Thymus (tissue), 11 donors: ENCODE data around the gene SLC2A5. TPM values are rescaled to one million over a fixed set of nuclear protein-coding genes. Genes with fewer than 3 reads are reported as not detected.
A peak's percentile ranks its signal among the peaks of the same experiment; 100 is the strongest.
"Not testable (repeated sequence)": the region's sequence is repeated elsewhere in the genome, so short reads cannot be mapped to it uniquely, and the experiment has no call there.

Experiments
- DNase-seq, 9 donors: peaks; one replicate each; pipeline ENCODE4 v3.0.0-alpha.2; 2013; ENCODE audit warnings: low spot score in 9 of 9, low read depth in 6 of 9, missing footprints in 1 of 9
- H3K27ac ChIP-seq, 2 donors: one replicate each; pipeline ENCODE4 v1.5.1; 2013; ENCODE audit warnings: control low read depth in 1 of 2, low read depth in 1 of 2, low read length in 1 of 2, mild to moderate bottlenecking in 1 of 2, moderate library complexity in 1 of 2
- H3K27me3 ChIP-seq, 2 donors: one replicate each; pipeline ENCODE4 v1.5.1; 2013; ENCODE audit warnings: low read length in 1 of 2; ENCODE audit not compliant: control insufficient read depth in 2 of 2, insufficient read depth in 1 of 2
- H3K36me3 ChIP-seq, 2 donors: one replicate each; pipeline ENCODE4 v1.5.1; 2013; ENCODE audit warnings: low read length in 1 of 2, mild to moderate bottlenecking in 1 of 2, moderate library complexity in 1 of 2; ENCODE audit not compliant: control insufficient read depth in 2 of 2, insufficient read depth in 2 of 2
- H3K4me1 ChIP-seq, 2 donors: one replicate each; pipeline ENCODE4 v1.5.1; 2013; ENCODE audit warnings: low read length in 2 of 2; ENCODE audit not compliant: control insufficient read depth in 2 of 2, insufficient read depth in 2 of 2
- H3K4me3 ChIP-seq, 2 donors: one replicate each; pipeline ENCODE4 v1.5.1; 2013; ENCODE audit warnings: low read length in 2 of 2, control low read depth in 1 of 2, mild to moderate bottlenecking in 1 of 2
- H3K9me3 ChIP-seq, 2 donors: one replicate each; pipeline ENCODE4 v1.5.1; 2013; ENCODE audit warnings: low read length in 1 of 2, mild to moderate bottlenecking in 1 of 2; ENCODE audit not compliant: control insufficient read depth in 2 of 2, insufficient read depth in 1 of 2
- WGBS: extraction: QIAGEN DNeasy Blood & Tissue Kit; methylation state at CpG from one replicate; pipeline ENCODE4 v1.1.7; 2013; 5-methylcytosine and 5-hydroxymethylcytosine counted together
- polyA plus RNA-seq: library from polyadenylated mRNA; stranded (reverse); fragments of 200-250 nt; gene quantifications from one replicate; pipeline ENCODE4 v1.2.3, GENCODE V29; 2013
- total RNA-seq: library from RNA; stranded (reverse); fragments of 120-200 nt; gene quantifications from one replicate; pipeline ENCODE4 v1.2.4, GENCODE V29; 2013
- donor health status: healthy.

SLC2A5 gene
- total and polyA plus RNA-seq, 2 donors, result 1.5 to 6.8 TPM

DNA sequence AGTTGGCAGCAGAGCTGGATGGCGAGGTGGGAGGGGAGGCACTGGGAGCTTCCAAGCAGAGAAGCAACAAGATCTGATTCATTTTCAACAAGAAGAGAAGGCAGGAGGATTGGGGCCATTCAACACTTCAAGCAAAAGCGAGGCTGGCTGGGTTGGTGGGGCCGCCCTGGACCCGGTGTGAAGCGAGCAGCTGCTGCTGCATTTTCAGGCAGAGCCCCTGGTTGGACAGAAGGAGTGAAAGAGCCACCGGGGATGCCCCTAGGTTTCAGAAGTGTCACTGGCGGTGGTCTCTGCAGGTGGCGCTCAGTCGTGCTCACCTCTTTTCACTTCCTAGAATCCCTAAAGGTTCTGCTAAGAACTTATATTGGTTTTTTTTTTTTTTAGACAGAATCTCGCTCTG lies 61.2 kb downstream of the SLC2A5 start:
- WGBS, result 96% methylated on average over 10 of the region's 10 CpGs
- Histone ChIP-seq H3K4me3 (no peak overlapping the region), H3K9me3 (no peaks in the 10 kb centered on the region), H3K27me3 (no peaks in the 10 kb centered on the region), H3K4me1 (peaks cover 0 to 12% of the 10 kb centered on the region in 2 donors), H3K27ac (no peak overlapping the region), H3K36me3 (no peaks in the 10 kb centered on the region)
- no peak for DNase-seq

- H3K4me1 ChIP-seq, result peaks cover 0 to 12% of the 10 kb centered on the region in 2 donors
- H3K36me3 ChIP-seq, result no peaks in the 10 kb centered on the region
- H3K27me3 ChIP-seq, result no peaks in the 10 kb centered on the region
- WGBS, result 98% methylated on average over 19 of the region's 19 CpGs
- H3K4me3 ChIP-seq, result no peak overlapping the region
- H3K27ac ChIP-seq, result no peak overlapping the region
- H3K9me3 ChIP-seq, result no peaks in the 10 kb centered on the region
- DNase-seq, result no peak
Observed at GRCh38 chr1:9006956-9007615, 62.3 kb downstream of the SLC2A5 start.

GRCh38 chr1:9005395-9005708 lies 64.1 kb downstream of the SLC2A5 start:
- no peak for DNase-seq
- peaks cover 0 to 12% of the 10 kb centered on the region in 2 donors for H3K4me1 ChIP-seq
- no peaks in the 10 kb centered on the region for H3K9me3 ChIP-seq
- 72% methylated on average over 8 of the region's 8 CpGs for WGBS
- no peak overlapping the region for H3K4me3 ChIP-seq
- no peaks in the 10 kb centered on the region for H3K27me3 ChIP-seq
- H3K36me3 ChIP-seq, result no peaks in the 10 kb centered on the region
- no peak overlapping the region for H3K27ac ChIP-seq

DNA sequence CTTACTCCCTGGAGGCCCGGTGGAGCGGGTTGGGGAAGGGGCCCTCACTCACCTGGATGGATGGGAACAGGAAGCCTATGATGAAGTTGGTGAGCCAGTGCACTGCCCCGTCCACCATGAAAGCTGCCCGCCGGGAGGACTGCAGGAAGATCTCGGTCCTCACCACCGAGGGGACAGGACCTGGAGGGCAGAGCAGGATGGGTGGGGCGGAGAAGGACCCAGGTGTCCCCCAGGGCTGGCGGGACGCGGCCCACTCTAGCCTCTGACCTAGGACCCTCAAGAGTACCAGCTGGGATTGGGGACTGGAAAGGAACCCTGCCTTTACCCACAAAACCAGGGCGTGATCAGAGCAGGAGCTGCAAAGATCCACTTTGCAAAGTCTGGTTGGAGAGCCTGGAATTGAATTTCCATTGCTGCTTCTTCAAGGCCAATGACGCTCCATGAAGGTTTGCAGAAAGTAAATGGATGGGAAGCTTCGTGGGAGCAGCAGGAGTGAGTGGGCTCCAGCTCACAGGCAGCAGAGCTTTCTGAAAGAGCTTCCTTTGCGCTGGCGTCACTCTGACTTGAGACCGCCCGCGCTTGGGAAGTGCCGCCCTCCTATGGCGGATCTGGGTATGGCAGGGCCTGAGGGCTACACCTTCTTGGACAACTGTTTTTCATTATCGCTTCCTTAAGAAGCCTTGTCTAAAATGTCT lies 64.6 kb downstream of the SLC2A5 start:
- H3K36me3 ChIP-seq, result no peaks in the 10 kb centered on the region
- no peak overlapping the region for H3K27ac ChIP-seq
- peaks cover 0 to 12% of the 10 kb centered on the region in 2 donors for H3K4me1 ChIP-seq
- H3K4me3 ChIP-seq, result no peak overlapping the region
- H3K9me3 ChIP-seq, result no peaks in the 10 kb centered on the region
- peak in 8 of 9 donors; percentile 40 to 85 (median 64) for DNase-seq
- 58% methylated on average over 22 of the region's 22 CpGs for WGBS
- no peaks in the 10 kb centered on the region for H3K27me3 ChIP-seq

GRCh38 chr1:9004031-9004699 lies 65.3 kb downstream of the SLC2A5 start:
- peak in 2 of 9 donors; percentile 27 to 43 for DNase-seq
- 45% methylated on average over 11 of the region's 11 CpGs for WGBS
- H3K27me3 ChIP-seq, result no peaks in the 10 kb centered on the region

GRCh38 chr1:9002215-9002560 lies 67.2 kb downstream of the SLC2A5 start:
- 96% methylated on average over 11 of the region's 11 CpGs for WGBS
- H3K36me3 ChIP-seq, H3K27ac ChIP-seq, H3K9me3 ChIP-seq, H3K27me3 ChIP-seq, DNase-seq, H3K4me3 ChIP-seq: not testable (repeated sequence)
- H3K4me1 ChIP-seq, result peaks cover 0 to 12% of the 10 kb centered on the region in 2 donors

More at GRCh38 chr1:9004031-9004699, 65.3 kb downstream of the SLC2A5 start:
- peak overlapping the region in 1 of 2 donors; percentile 9 for H3K27ac ChIP-seq
- H3K36me3 ChIP-seq, result no peaks in the 10 kb centered on the region
- no peaks in the 10 kb centered on the region for H3K9me3 ChIP-seq
- H3K4me1 ChIP-seq, result peaks cover 0 to 12% of the 10 kb centered on the region in 2 donors
- H3K4me3 ChIP-seq, result no peak overlapping the region

DNA sequence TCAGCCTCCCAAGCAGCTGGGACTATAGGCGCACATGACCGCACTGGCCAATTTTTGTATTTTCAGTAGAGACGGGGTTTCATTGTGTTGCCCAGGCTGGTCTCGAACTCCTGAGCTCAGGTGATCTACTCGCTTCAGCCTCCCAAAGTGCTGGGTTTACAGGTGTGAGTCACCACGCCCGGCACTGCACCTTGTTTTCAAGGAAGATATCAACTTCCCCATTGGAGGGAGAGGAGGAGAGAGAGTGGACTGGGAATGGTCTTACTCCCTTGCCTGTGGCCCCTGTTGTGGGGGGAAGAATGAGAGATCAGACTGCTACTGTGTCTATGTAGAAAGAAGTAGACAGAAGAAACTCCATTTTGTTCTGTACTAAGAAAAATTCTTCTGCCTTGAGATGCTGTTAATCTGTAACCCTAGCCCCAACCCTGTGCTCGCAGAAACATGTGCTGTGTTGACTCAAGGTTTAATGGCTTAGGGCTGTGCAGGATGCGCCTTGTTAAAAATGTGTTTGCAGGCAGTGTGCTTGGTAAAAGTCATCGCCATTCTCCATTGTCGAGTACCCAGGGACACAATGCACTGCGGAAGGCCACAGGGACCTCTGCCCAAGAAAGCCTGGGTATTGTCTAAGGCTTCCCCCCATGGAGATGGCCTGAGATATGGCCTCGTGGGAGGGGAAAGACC lies 67.8 kb downstream of the SLC2A5 start:
- peaks cover 0 to 12% of the 10 kb centered on the region in 2 donors for H3K4me1 ChIP-seq
- 97% methylated on average over 13 of the region's 13 CpGs for WGBS
- not testable (repeated sequence) for H3K36me3 ChIP-seq, DNase-seq, H3K4me3 ChIP-seq, H3K27me3 ChIP-seq, H3K27ac ChIP-seq, H3K9me3 ChIP-seq

DNA sequence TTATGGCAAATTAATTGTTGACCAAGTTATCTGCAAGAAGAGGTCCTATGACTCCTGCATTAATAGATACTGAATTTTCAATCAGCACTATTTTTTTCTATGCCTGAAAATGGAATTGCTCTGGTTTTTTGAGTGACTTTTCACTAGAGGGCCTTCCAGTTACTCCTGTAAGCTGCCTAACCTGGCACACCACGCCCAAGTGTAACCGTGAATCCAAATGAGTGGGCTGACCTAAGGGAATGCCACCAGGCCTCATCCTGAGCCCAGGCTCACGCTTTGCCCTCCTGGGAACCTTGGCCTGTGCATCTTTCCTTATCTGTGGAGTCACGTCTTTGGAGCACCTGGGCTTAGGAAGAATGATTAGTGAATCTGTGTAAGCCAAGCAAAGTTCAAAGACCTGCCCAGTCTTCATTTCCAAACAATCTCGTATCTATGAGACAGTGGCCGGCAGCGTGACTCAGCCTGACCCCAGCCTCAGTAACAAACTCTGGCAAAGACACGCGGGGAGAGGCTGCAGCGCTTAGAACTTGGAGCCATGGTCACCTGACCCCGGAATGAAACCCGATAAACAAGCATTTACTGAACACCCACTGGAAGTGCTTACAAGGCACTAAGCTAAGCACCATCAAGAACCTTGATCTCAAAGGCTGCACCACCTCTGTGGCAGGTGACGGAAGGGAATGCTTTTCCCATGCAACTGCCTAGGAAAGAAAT lies 75.3 kb downstream of the SLC2A5 start:
- not testable (repeated sequence) for H3K9me3 ChIP-seq, H3K27ac ChIP-seq, DNase-seq, H3K4me1 ChIP-seq, H3K4me3 ChIP-seq, H3K36me3 ChIP-seq, H3K27me3 ChIP-seq
- 92% methylated on average over 12 of the region's 13 CpGs for WGBS
